CD1c-positive myeloid dendritic cell (primary cell): ENCODE measurements around the gene TMEM239.
A peak's percentile ranks its signal among the peaks of the same experiment; 100 is the strongest.
"Not testable (repeated sequence)": the region's sequence is repeated elsewhere in the genome, so short reads cannot be mapped to it uniquely, and the experiment has no call there.

Experiments used
- DNase-seq: peaks from one replicate; pipeline ENCODE4 v3.0.0-alpha.2; 2016; ENCODE audit errors: extremely low spot score

TMEM239 gene

DNA sequence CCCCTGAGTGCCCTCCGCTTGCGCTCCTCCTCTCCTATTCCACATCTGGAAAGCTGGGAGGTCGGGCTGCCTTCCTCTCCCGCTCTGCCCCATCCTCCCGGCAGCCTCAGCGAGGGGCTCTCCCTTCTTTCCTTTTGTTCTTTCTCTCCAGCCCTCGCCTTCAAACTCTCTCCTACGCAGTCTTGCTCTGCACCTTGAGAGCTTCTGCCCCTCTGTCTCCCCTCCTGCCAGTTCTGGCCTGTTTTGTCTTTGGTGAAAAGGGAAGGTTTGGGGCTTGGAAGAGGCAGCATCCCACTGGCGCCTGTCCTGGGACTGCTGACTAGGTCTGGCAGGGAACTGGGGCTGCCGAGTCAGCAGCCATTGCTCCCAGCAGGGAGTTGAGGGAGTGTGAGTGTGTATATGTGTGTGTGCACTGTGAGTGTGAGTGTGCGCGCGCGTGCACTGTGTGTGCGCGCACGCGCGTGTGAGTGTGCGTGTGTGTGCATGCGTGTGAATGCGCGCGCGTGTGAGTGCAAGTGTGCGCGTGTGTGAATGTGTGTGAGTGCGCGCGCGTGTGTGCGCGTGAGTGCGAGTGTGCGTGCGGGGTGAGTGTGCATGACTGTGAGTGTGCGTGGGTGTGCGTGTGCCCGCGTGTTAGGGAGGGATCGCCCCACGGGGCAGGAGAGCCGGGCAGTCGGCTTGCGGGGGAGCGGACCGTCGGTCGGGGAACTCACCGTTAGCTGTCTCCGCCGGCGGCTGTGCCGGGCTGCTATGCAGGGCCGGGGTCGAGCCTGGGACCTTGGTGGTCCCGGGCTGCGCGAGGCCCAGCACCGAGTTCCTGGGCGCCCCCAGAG is 16.3 kb upstream of the TMEM239 start:
- DNase-seq, result no peak

DNA sequence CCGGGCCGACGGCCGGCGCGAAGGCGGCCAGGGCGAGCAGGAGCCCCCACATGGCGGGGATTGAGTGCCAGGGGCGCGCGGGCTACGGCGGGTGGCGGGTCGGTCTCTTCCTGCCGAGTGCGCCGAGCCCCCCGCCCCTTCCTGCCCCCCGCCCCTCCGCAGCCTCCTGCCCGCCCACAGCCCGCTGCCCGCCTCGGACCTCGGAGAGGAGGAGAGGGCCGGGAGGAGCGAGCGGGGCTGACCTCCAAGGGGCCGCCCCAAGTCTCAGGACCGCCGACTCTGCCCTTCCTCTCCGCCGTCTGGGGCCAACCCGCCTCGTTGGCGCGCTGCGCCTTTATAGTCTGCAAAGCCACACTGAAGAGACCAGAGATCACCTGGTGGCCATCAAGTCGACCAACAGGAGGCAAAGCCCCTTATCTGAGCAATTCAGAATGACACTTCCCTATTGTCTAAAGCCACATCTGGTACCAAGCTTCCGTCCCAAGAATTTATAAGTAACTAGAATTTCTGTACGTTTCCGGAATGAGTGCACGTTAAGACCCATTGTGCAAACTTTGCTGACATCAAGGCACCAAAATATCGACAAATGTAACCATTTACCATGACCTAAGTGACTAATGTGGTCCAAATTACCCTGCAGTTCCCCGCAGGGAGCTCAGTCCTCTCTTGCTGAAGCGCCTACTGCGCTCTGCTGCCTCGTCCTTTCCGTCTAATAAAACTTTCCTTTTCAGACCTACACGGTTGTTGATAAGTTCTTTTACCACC is 15.5 kb upstream of the TMEM239 start, which contains the start of gene CPXM1:
TSS of gene CPXM1 (minus strand) at position 107 of the 765 bp plus-strand sequence. CDS start at position 52, 55 bp downstream.
- DNase-seq, result peak; percentile 62

DNA sequence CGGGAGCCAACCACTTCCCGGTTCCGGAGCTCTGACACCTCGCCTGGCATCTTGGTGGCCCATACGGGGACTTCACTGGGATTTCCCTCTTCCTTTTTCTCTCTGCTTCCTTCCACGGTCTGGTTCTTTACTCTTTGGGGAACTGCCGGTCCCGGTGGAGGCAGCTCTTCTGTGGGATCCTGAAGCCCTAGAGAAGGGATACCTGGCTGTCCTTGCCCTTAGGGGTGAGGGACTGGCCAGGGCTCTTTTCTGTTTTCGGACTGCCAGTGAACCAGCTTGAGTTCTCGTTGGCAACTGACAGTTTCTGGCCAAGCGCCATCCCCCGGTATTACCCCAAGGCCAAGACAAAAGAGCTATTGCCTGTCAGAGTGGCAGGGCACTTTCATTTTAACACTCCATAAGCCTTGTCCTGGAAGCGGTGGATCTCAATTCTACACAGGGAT is 14.9 kb upstream of the TMEM239 start:
- DNase-seq, result no peak

- DNase-seq, result no peak
These were observed 11.9 kb upstream of the TMEM239 start for GRCh38 chr20:2804041-2804828.

DNA sequence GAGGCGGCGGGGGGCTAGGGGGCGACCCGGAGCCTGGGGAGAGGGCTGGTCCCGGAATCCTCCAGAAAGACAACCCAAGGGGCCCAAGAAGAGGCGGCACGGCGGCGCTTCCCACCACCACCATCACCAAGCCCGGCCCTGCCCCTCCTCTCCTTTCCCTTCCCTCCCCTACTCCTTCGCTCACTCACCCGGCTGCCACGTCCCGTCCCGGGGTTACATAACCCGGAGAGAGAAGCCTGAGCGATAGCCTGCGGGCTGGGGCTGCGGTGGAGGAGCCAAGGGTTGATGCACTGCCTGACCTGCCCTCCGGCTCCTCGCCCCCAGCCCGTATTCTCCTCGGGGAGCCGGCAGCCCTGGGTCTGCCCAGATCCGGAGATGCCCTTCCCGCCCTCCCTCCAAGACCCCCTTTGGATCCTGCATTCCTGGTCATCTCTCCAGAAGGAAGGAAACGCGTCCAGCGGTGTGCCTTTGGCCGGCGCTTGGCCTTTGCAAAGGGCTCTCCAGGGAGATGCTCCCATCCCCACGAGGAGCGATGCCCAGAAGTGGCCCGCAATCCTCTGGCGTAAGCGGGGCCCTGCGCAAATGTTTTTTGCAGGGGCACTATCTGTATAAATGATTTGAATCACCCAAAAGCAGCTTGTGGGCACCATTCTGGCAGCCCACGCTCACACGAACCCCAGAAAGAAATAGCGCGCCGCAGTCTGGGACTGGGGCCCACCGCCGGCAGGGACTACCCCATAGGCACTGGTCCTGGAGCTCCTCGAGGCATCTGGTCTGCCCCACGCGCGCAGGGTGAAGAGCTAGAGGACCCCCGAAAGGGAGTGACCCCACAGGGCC is 11.1 kb upstream of the TMEM239 start:
- no peak for DNase-seq

GRCh38 chr20:2805689-2806350 is 10.3 kb upstream of the TMEM239 start:
- no peak for DNase-seq

DNA sequence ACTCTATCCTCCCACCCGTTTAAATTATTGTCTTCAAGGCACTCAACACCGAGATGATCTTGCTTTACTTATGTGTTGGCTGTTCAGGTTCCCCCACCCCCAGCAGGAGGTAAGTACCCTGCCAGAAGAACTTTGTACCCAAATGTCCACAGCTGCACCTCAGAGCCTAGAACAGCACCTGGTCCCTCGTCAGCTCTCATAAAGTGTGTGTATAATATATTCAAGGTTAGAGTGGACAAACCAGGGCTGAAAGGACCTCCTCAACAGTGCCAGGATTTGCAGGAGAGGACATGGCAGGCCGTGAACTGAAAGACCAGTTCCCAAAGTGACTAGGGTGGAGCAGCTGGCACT is 9.8 kb upstream of the TMEM239 start:
- DNase-seq, result no peak

- no peak for DNase-seq
These were observed 9.1 kb upstream of the TMEM239 start for GRCh38 chr20:2807019-2807418.

DNA sequence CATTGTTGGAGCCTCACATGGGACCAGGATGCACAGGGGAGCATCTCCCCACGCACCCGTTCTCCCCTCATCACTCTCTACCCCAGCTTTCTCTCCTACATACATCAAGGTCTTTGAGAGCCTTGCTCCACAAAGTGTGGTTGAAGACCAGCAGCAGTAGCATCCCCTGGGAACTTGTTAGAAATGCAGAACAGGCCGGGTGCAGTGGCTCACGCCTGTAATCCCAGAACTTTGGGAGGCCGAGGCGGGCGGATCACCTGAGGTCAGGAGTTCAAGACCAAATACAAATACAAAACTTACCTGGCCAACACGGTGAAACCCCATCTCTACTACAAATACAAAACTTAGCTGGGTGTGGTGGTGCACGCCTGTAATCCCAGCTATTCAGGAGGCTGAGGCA is 8.2 kb upstream of the TMEM239 start:
- not testable (repeated sequence) for DNase-seq

DNA sequence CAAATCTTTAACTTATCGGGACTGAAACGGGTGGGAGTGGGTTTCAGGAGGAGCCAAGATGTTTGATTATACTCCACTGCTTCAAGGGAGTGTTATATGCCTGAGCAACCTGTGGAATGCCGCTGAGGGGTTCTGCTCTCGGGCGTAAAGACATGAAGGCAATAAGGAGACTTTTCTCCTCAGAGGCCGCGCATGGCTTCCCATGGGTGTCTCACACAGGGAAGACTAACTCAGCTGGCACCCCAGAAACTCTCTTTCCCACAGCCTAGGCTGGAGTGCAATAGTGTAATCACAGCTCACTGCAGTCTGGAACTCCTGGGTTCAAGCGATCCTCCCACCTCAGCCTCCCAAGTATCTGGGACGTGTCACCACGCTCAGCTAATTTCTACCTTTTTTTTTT is 6.5 kb upstream of the TMEM239 start:
- no peak for DNase-seq

- no peak for DNase-seq
These were observed 4.0 kb upstream of the TMEM239 start for GRCh38 chr20:2812189-2812588.

- no peak for DNase-seq
These were observed 2.1 kb upstream of the TMEM239 start for GRCh38 chr20:2814076-2814475.

- no peak for DNase-seq
These were observed 1.5 kb upstream of the TMEM239 start, which contains the start of gene C20orf141 for GRCh38 chr20:2814587-2815051. Gene C20orf141, plus strand, starts transcription at chr20:2814987. Its CDS starts 198 bp downstream, at chr20:2815185.

DNA sequence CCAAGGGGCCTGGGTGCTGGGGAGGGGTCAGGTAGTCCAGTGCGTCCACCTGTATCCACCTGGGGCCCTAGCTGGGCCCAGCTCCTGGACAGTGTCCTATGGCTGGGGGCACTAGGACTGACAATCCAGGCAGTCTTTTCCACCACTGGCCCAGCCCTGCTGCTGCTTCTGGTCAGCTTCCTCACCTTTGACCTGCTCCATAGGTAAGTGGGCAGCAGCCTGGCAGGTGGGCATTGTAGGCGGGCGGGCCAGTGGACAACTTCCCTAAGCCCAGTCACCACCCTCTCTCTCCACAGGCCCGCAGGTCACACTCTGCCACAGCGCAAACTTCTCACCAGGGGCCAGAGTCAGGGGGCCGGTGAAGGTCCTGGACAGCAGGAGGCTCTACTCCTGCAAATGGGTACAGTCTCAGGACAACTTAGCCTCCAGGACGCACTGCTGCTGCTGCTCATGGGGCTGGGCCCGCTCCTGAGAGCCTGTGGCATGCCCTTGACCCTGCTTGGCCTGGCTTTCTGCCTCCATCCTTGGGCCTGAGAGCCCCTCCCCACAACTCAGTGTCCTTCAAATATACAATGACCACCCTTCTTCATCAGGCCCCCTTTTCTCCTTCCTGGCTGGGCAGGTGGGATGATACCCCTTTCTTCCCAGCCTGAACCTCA is 793 bp upstream of the TMEM239 start:
- no peak for DNase-seq

- no peak for DNase-seq
These were observed 598 bp downstream of the TMEM239 start for GRCh38 chr20:2816583-2817340.

DNA sequence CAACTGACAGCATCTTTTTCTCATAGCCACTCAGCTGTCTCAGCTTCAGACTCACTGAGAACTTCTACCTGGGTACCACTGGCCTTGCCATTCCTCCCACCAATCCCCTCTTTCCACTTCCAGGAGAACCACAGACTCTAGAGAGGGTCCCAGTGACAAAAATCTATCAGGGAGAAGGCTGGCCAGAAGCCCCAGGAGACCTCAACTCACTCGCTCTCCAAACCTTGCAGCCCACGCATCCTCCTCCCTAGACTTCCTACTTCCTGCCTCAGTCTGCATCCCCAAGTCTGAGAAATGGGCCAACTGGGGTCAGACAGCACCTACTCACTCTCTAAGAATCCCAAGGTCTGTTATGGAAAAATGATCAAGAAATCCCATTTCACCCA is 1.2 kb downstream of the TMEM239 start:
- DNase-seq, result no peak

DNA sequence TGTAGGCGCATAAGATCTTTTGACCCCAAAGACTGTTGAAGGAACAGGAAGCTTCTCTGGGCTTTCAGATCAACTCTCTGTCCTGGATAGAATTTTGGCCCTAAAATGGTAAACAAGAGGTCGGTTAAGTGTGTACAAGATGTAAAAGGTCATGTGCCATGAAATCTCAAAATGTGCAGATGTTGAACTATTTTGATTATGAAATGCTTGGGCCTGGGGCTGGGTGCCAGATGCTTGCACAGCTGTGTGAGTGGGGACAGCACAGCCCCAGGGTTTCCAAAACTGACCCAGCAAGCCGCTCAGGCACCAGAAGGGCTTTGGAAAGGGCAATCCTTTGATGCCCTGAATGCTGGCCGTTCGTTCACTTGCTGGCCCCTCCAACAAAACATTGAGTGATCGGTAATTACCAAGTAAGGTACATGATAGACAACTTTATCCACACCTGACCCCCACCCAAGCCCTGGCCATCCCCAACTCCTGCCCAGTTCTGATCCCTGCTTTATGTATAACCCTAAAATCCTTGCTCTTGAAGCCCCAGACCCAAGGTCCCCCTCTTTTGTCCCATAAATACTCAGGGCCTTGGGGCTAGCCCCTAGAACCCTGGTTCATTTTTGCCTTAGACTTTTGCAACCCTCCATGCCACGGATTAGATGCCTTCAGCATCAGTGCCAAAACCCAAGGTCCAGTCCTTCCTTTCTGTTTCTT is 1.9 kb downstream of the TMEM239 start:
- DNase-seq, result no peak

- DNase-seq, result no peak
These were observed 4.1 kb downstream of the TMEM239 start for GRCh38 chr20:2820084-2820895.
